Measurements from ENCODE around the gene FOSL2. TPM values are rescaled to one million over a fixed set of nuclear protein-coding genes. Genes with fewer than 3 reads are reported as not detected.

FOSL2 gene
- total and polyA plus RNA-seq, 2 experiments from 2014 or later, result 0.60 to 4.3 TPM

GRCh38 chr2:28404086-28404485, 11.4 kb downstream of the FOSL2 start:
- Histone ChIP-seq H3K79me2 (replicated peaks; ENCODE audit: insufficient read depth) (no peaks in the 10 kb centered on the region), H3K27me3 (ENCODE audit: insufficient read depth) (no peaks in the 10 kb centered on the region), H2AFZ (no peak overlapping the region), H3K27ac (ENCODE audit: low read depth) (no peak overlapping the region), H4K20me1 (replicated peaks; ENCODE audit: insufficient read depth) (no peaks in the 10 kb centered on the region), H3K4me3 (no peak overlapping the region), H3K36me3 (ENCODE audit: insufficient read depth) (no peaks in the 10 kb centered on the region), H3K4me2 (no peak overlapping the region), H3K9me2 (ENCODE audit: insufficient read depth) (no peaks in the 10 kb centered on the region), H3K4me1 (ENCODE audit: insufficient read depth) (no peaks in the 10 kb centered on the region), H3F3A (replicated peaks; ENCODE audit: low read depth) (no peaks in the 10 kb centered on the region)
- Mint-ChIP-seq H3K4me3 (no peak overlapping the region), H3K27me3 (ENCODE audit: insufficient read depth, low read depth, poor library complexity) (no peaks in the 10 kb centered on the region), H3K9me3 (no peaks in the 10 kb centered on the region), H3K36me3 (ENCODE audit: low read depth) (no peaks in the 10 kb centered on the region), H3K27ac (no peak overlapping the region), H3K4me1 (no peaks in the 10 kb centered on the region; the same call in 2 of the 3 replicates)
- TF ChIP-seq POLR2AphosphoS5 (IDR thresholded peaks at IDR 0.05; ENCODE audit: low read depth) (no peak), REST (IDR thresholded peaks at IDR 0.05; ENCODE audit: unreplicated experiment) (no peak), ZNF114 (CRISPR knock-in tag; IDR thresholded peaks at IDR 0.05) (no peak), CREB1 (CRISPR knock-in tag; IDR thresholded peaks at IDR 0.05; ENCODE audit: low read depth) (no peak), EZH2phosphoT487 (IDR thresholded peaks at IDR 0.05; ENCODE audit: unreplicated experiment) (no peak), ETS1 (IDR thresholded peaks at IDR 0.05) (no peak), ZNF462 (CRISPR knock-in tag; IDR thresholded peaks at IDR 0.05) (no peak), EZH2 (IDR thresholded peaks at IDR 0.05; ENCODE audit: low read depth, unreplicated experiment) (no peak), NANOG (IDR thresholded peaks at IDR 0.05; ENCODE audit: borderline replicate concordance) (no peak), CTCF (conservative IDR thresholded peaks at IDR 0.05; ENCODE audit: low read depth in 2 of 2) (no peak), JUNB (IDR thresholded peaks at IDR 0.05; ENCODE audit: unreplicated experiment) (no peak), STAT1 (IDR thresholded peaks at IDR 0.05; ENCODE audit: unreplicated experiment) (no peak), ZNF331 (CRISPR knock-in tag; IDR thresholded peaks at IDR 0.05; ENCODE audit: low read depth) (no peak)
- ATAC-seq (no peak), DNase-seq (ENCODE audit: low spot score) (no peak)
